Keratinocyte (primary cell): Measurements from ENCODE around the gene MYOC. TPM values are rescaled to one million over a fixed set of nuclear protein-coding genes. Genes with fewer than 3 reads are reported as not detected.

Source experiments
- DNase-seq: peaks from one replicate; pipeline ENCODE4 v3.0.0-alpha.2; 2011; ENCODE audit warnings: low read depth, missing footprints, low spot score
- FAIRE-seq: peaks from 2 replicates; lab custom pipeline; 2011; peaks lifted over from hg19 to GRCh38; lab: Jason Lieb, UNC
- H2AFZ ChIP-seq: 2 replicates; pipeline ENCODE4 v1.6.0; 2012; ENCODE audit warnings: low read length, control low read depth, inconsistent platforms; ENCODE audit not compliant: control insufficient read depth
- H3K27ac ChIP-seq: 2 replicates; pipeline ENCODE4 v1.5.1; 2011; ENCODE audit warnings: low read length; ENCODE audit not compliant: control insufficient read depth, insufficient read depth
- H3K27me3 ChIP-seq: 3 replicates; pipeline ENCODE4 v1.6.0; 2011; ENCODE audit warnings: low read length; ENCODE audit not compliant: control insufficient read depth, insufficient read depth; ENCODE audit errors: extremely low read depth
- H3K36me3 ChIP-seq, 2 experiments: 2 replicates in 1 of 2; 3 replicates in 1 of 2; pipeline ENCODE4 v1.5.1; 2011; ENCODE audit warnings: low read length in 2 of 2, mild to moderate bottlenecking in 1 of 2; ENCODE audit not compliant: control insufficient read depth in 2 of 2, insufficient read depth in 2 of 2; ENCODE audit errors: extremely low read depth in 1 of 2
- H3K4me1 ChIP-seq: 3 replicates; pipeline ENCODE4 v1.5.1; 2011; ENCODE audit warnings: low read length; ENCODE audit not compliant: control insufficient read depth, insufficient read depth; ENCODE audit errors: extremely low read depth
- H3K4me2 ChIP-seq: 3 replicates; pipeline ENCODE4 v1.6.0; 2011; ENCODE audit warnings: low read depth, low read length; ENCODE audit not compliant: control insufficient read depth, insufficient read depth; ENCODE audit errors: extremely low read depth
- H3K4me3 ChIP-seq, 3 experiments: fragments of 200-600 bp in 1 of 3; sonication (generic) in 1 of 3; 2 replicates in 2 of 3; 3 replicates in 1 of 3; pipeline ENCODE4 v1.5.1; 2011 to 2016; ENCODE audit warnings: low read length in 3 of 3, mild to moderate bottlenecking in 3 of 3, control low read depth in 2 of 3, inconsistent platforms in 1 of 3, low read depth in 1 of 3, mixed read lengths in 1 of 3, mixed run types in 1 of 3, moderate library complexity in 1 of 3; ENCODE audit not compliant: control insufficient read depth in 2 of 3, insufficient read depth in 2 of 3; ENCODE audit errors: extremely low read depth in 1 of 3
- H3K79me2 ChIP-seq: 2 replicates; pipeline ENCODE4 v1.6.0; 2012; ENCODE audit warnings: low read length; ENCODE audit not compliant: control insufficient read depth, insufficient read depth
- H3K9ac ChIP-seq: 3 replicates; pipeline ENCODE4 v1.6.0; 2011; ENCODE audit warnings: low read length; ENCODE audit not compliant: control insufficient read depth, insufficient read depth; ENCODE audit errors: extremely low read depth
- H3K9me1 ChIP-seq: 3 replicates; pipeline ENCODE4 v1.6.0; 2011; ENCODE audit warnings: low read length; ENCODE audit not compliant: control insufficient read depth, insufficient read depth; ENCODE audit errors: extremely low read depth
- H3K9me3 ChIP-seq: 2 replicates; pipeline ENCODE4 v1.5.1; 2012; ENCODE audit warnings: low read depth, low read length; ENCODE audit not compliant: control insufficient read depth
- H4K20me1 ChIP-seq: 3 replicates; pipeline ENCODE4 v1.6.0; 2011; ENCODE audit warnings: low read length; ENCODE audit not compliant: control insufficient read depth, insufficient read depth; ENCODE audit errors: extremely low read depth
- EZH2 ChIP-seq: IDR thresholded peaks from one replicate; pipeline ENCODE4 v1.6.1; 2012; ENCODE audit warnings: inconsistent platforms, mild to moderate bottlenecking, low read length, moderate library complexity
- dilution Hi-C: fragments of 300-500 bp; cut with MboI; formaldehyde crosslinking; loops from one replicate; pipeline ENCODE4 v1.7.0; 2020; ENCODE audit warnings: low sequenced_read_pairs; ENCODE audit not compliant: extremely low pct_ligation_motif_present
- polyA plus RNA-seq, 5 experiments: library from polyadenylated mRNA; depleted of rRNA in 3 of 5; stranded (reverse) in 3 of 5; stranded (forward) in 1 of 5; unstranded in 1 of 5; fragments of >200 nt; gene quantifications; 1 replicate in 1 of 5; 2 replicates in 3 of 5; 3 replicates in 1 of 5; pipeline versions ENCODE4 v1.2.1 to v1.2.3, GENCODE V29; 2011 to 2012; ENCODE audit warnings: missing spikeins in 2 of 5, low read depth in 1 of 5, low replicate concordance in 1 of 5
- TF ChIP-seq, protein P1 (sequence below), 3 experiments: IDR thresholded peaks in 1 of 3; conservative IDR thresholded peaks in 1 of 3; optimal IDR thresholded peaks in 1 of 3; 2 replicates in 2 of 3; 3 replicates in 1 of 3; pipeline versions ENCODE3 to v1.5.1; 2011; ENCODE audit warnings: low read length in 3 of 3, mild to moderate bottlenecking in 3 of 3, moderate library complexity in 2 of 3, control low read depth in 1 of 3, inconsistent platforms in 1 of 3; ENCODE audit not compliant: insufficient read depth in 2 of 3; ENCODE audit errors: extremely low read depth in 1 of 3

MYOC gene
- polyA plus RNA-seq, 1 donor (not counting 4 experiments of a cell fraction or from before 2014, with no cell fraction given), result not detected

DNA sequence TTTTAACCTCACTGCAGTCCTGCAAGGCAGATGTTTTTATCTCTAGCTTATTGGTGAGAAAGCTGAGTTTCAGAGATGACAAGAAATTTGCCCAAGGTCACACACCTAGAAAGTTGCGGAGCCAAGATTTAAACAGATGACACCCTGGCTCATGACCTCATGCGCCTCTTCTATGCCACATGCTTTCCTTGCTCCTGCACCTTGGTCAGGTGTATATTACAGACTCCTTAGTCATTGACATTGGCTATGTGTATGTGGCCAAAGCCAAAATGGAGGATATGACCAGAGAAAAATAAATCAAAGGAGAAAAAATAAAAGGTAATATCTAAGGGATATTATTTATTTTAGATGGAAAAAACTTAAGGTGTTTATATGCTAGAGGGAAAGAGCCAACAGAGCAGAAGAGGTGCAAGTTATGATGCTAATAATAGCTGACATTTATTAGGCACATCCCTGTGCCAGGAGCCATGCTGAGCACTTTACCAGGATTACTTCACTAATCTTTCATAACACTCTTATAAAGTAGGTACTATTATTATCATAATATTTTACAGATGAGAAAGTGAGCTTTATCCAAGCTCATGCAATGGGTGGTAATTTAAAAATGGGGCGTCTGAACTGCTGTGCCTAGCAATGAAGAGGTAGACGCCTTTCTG lies 13.8 kb upstream of the MYOC start:
- Histone ChIP-seq H3K4me1 (no peaks in the 10 kb centered on the region), H2AFZ (no peak overlapping the region), H3K36me3 (no peaks in the 10 kb centered on the region), H3K27ac (no peak overlapping the region), H3K9ac (no peak overlapping the region), H3K27me3 (no peaks in the 10 kb centered on the region), H4K20me1 (no peaks in the 10 kb centered on the region), H3K9me3 (no peaks in the 10 kb centered on the region), H3K4me2 (no peak overlapping the region), H3K79me2 (no peaks in the 10 kb centered on the region), H3K9me1 (no peaks in the 10 kb centered on the region), H3K4me3 (no peak overlapping the region)
- dilution Hi-C loops, result no loop called here
- FAIRE-seq (no peak), DNase-seq (no peak)
- TF ChIP-seq, protein P1, sequence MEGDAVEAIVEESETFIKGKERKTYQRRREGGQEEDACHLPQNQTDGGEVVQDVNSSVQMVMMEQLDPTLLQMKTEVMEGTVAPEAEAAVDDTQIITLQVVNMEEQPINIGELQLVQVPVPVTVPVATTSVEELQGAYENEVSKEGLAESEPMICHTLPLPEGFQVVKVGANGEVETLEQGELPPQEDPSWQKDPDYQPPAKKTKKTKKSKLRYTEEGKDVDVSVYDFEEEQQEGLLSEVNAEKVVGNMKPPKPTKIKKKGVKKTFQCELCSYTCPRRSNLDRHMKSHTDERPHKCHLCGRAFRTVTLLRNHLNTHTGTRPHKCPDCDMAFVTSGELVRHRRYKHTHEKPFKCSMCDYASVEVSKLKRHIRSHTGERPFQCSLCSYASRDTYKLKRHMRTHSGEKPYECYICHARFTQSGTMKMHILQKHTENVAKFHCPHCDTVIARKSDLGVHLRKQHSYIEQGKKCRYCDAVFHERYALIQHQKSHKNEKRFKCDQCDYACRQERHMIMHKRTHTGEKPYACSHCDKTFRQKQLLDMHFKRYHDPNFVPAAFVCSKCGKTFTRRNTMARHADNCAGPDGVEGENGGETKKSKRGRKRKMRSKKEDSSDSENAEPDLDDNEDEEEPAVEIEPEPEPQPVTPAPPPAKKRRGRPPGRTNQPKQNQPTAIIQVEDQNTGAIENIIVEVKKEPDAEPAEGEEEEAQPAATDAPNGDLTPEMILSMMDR (optimal IDR thresholded peaks at IDR 0.05 in 1 of 3, IDR thresholded peaks at IDR 0.05 in 1 of 3, conservative IDR thresholded peaks at IDR 0.05 in 1 of 3; ENCODE audit: extremely low read depth in 1 of 3, insufficient read depth in 2 of 3, low read length in 3 of 3), result no peak
- no peak for TF ChIP-seq EZH2

DNA sequence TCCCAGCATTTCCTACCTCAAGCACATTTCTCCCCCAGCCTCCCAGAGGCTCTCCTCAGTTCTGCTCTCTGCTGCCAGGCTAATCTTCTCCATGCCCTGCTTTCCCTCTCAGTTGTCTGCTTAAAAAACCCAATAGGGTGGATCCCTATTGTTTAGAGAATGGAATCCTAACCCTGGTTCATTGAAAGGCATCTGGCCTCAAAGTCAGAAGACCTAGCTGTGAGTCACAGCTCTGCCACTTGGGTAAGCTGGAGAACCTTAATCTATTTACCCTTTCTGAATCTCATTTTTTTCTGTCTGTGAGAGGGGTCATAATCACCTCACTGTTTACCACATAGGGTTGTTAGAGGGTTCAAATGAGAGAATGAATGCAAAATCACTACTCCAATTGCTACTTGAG lies 12.5 kb upstream of the MYOC start:
- DNase-seq, result no peak
- H3K9ac ChIP-seq, result no peak overlapping the region
- no peaks in the 10 kb centered on the region for H3K9me1 ChIP-seq
- no peak overlapping the region for H3K27ac ChIP-seq
- no peaks in the 10 kb centered on the region for H3K27me3 ChIP-seq
- no peak for FAIRE-seq
- H3K36me3 ChIP-seq, result no peaks in the 10 kb centered on the region
- H3K4me3 ChIP-seq, result no peak overlapping the region
- dilution Hi-C loops, result no loop called here
- no peaks in the 10 kb centered on the region for H3K9me3 ChIP-seq
- no peaks in the 10 kb centered on the region for H4K20me1 ChIP-seq
- H3K4me2 ChIP-seq, result no peak overlapping the region
- H2AFZ ChIP-seq, result no peak overlapping the region
- H3K79me2 ChIP-seq, result no peaks in the 10 kb centered on the region
- H3K4me1 ChIP-seq, result no peaks in the 10 kb centered on the region
- TF ChIP-seq, protein P1 (optimal IDR thresholded peaks at IDR 0.05 in 1 of 3, IDR thresholded peaks at IDR 0.05 in 1 of 3, conservative IDR thresholded peaks at IDR 0.05 in 1 of 3; ENCODE audit: extremely low read depth in 1 of 3, insufficient read depth in 2 of 3, low read length in 3 of 3), result no peak
- no peak for TF ChIP-seq EZH2
